Liver (tissue), 9 donors: ENCODE data around the gene KSR2. TPM values are rescaled to one million over a fixed set of nuclear protein-coding genes. Genes with fewer than 3 reads are reported as not detected.

Experiments
- DNase-seq: peaks from one replicate; pipeline ENCODE4 v3.0.0-alpha.2; 2017; ENCODE audit warnings: low spot score
- H3K27ac ChIP-seq, 2 donors: one replicate each; pipeline ENCODE4 v1.7.0; 2013; ENCODE audit warnings: inconsistent platforms in 2 of 2, low read length in 2 of 2, control low read depth in 1 of 2, low read depth in 1 of 2, mild to moderate bottlenecking in 1 of 2
- H3K27me3 ChIP-seq, 4 donors: one replicate each; pipeline versions ENCODE4 v1.6.1 to v1.7.0; 2013; ENCODE audit warnings: low read length in 3 of 4, inconsistent platforms in 1 of 4, mild to moderate bottlenecking in 1 of 4, moderate library complexity in 1 of 4; ENCODE audit not compliant: control insufficient read depth in 4 of 4, insufficient read depth in 4 of 4
- H3K36me3 ChIP-seq, 4 donors: one replicate each; pipeline versions ENCODE4 v1.6.1 to v1.7.0; 2013; ENCODE audit warnings: low read length in 3 of 4, mild to moderate bottlenecking in 3 of 4, low read depth in 1 of 4, moderate library complexity in 1 of 4; ENCODE audit not compliant: control insufficient read depth in 4 of 4, insufficient read depth in 3 of 4
- H3K4me1 ChIP-seq, 4 donors: one replicate each; pipeline versions ENCODE4 v1.6.1 to v1.7.0; 2013; ENCODE audit warnings: low read length in 3 of 4, mild to moderate bottlenecking in 3 of 4, moderate library complexity in 1 of 4; ENCODE audit not compliant: control insufficient read depth in 4 of 4, insufficient read depth in 4 of 4
- H3K4me3 ChIP-seq, 3 donors: one replicate each; pipeline versions ENCODE4 v1.6.1 to v1.7.0; 2013; ENCODE audit warnings: low read length in 3 of 3, control low read depth in 1 of 3, low read depth in 1 of 3, mild to moderate bottlenecking in 1 of 3
- H3K9ac ChIP-seq, 2 donors: one replicate each; pipeline ENCODE4 v1.7.0; 2013; ENCODE audit warnings: low read length in 2 of 2, mild to moderate bottlenecking in 2 of 2, moderate library complexity in 2 of 2, control low read depth in 1 of 2, low read depth in 1 of 2
- H3K9me3 ChIP-seq, 4 donors: one replicate each; pipeline versions ENCODE4 v1.6.1 to v1.7.0; 2013; ENCODE audit warnings: low read length in 3 of 4; ENCODE audit not compliant: control insufficient read depth in 4 of 4
- ATF3 ChIP-seq: IDR thresholded peaks from 2 replicates; pipeline ENCODE4 v1.6.1; 2016; ENCODE audit warnings: antibody characterized with exemption
- EGR1 ChIP-seq, 2 donors: IDR thresholded peaks; 2 replicates each; pipeline ENCODE4 v1.6.1; 2016 to 2018; ENCODE audit warnings: antibody characterized with exemption in 2 of 2, low read depth in 2 of 2
- FOXA1 ChIP-seq: IDR thresholded peaks from 2 replicates; pipeline ENCODE4 v1.6.1; 2016; ENCODE audit warnings: antibody characterized with exemption
- GABPA ChIP-seq, 2 donors: IDR thresholded peaks in 1 of 2; conservative IDR thresholded peaks in 1 of 2; 2 replicates each; pipeline ENCODE4 v1.6.1; 2016; ENCODE audit warnings: antibody characterized with exemption in 2 of 2, mild to moderate bottlenecking in 1 of 2, moderate library complexity in 1 of 2
- HNF4A ChIP-seq, 2 donors: conservative IDR thresholded peaks; 2 replicates each; pipeline ENCODE4 v1.6.1; 2016; ENCODE audit warnings: antibody characterized with exemption in 2 of 2, mild to moderate bottlenecking in 2 of 2
- HNF4G ChIP-seq: IDR thresholded peaks from 2 replicates; pipeline ENCODE4 v1.6.1; 2016; ENCODE audit warnings: antibody characterized with exemption
- JUND ChIP-seq, 2 donors: IDR thresholded peaks; 2 replicates each; pipeline ENCODE4 v1.6.1; 2016; ENCODE audit warnings: antibody characterized with exemption in 2 of 2
- NR2F2 ChIP-seq: IDR thresholded peaks from 2 replicates; pipeline ENCODE4 v1.6.1; 2016; ENCODE audit warnings: antibody characterized with exemption
- RAD21 ChIP-seq, 2 donors: IDR thresholded peaks; 2 replicates each; pipeline ENCODE4 v1.6.1; 2016; ENCODE audit warnings: antibody characterized with exemption in 2 of 2, mild to moderate bottlenecking in 2 of 2
- REST ChIP-seq: IDR thresholded peaks from 2 replicates; pipeline ENCODE4 v1.6.1; 2016; ENCODE audit warnings: antibody characterized with exemption, mild to moderate bottlenecking
- RXRA ChIP-seq, 2 donors: IDR thresholded peaks; 2 replicates each; pipeline ENCODE4 v1.6.1; 2017 to 2018; ENCODE audit warnings: antibody characterized with exemption in 2 of 2, mild to moderate bottlenecking in 1 of 2
- SP1 ChIP-seq: IDR thresholded peaks from 2 replicates; pipeline ENCODE4 v1.6.1; 2018; ENCODE audit warnings: antibody characterized with exemption, mild to moderate bottlenecking
- TAF1 ChIP-seq: conservative IDR thresholded peaks from 2 replicates; pipeline ENCODE4 v1.6.1; 2016; ENCODE audit warnings: antibody characterized with exemption, mild to moderate bottlenecking
- YY1 ChIP-seq: IDR thresholded peaks from 2 replicates; pipeline ENCODE4 v1.6.1; 2016; ENCODE audit warnings: antibody characterized with exemption, mild to moderate bottlenecking
- ZBTB33 ChIP-seq: IDR thresholded peaks from 2 replicates; pipeline ENCODE4 v1.6.1; 2016; ENCODE audit warnings: antibody characterized with exemption
- WGBS: extraction: QIAGEN DNeasy Blood & Tissue Kit; methylation state at CpG from one replicate; pipeline ENCODE4 v1.1.7; 2013; 5-methylcytosine and 5-hydroxymethylcytosine counted together
- polyA plus RNA-seq, 2 donors: library from polyadenylated mRNA; stranded (reverse) in 1 of 2; unstranded in 1 of 2; fragments of 200-250 nt in 1 of 2; fragments of >200 nt in 1 of 2; fragmentation: Nextera tagmentation in 1 of 2; extraction: Ambion mirVana in 1 of 2; gene quantifications; one replicate each; pipeline versions ENCODE4 v1.2.1 to v1.2.3, GENCODE V29; 2013 to 2015
- total RNA-seq, 2 donors: library from RNA; depleted of rRNA; stranded (reverse); fragments of >200 nt; gene quantifications; one replicate each; pipeline ENCODE4 v1.2.3, GENCODE V29; 2014
- TF ChIP-seq, protein P1 (sequence below): IDR thresholded peaks from 2 replicates; pipeline ENCODE4 v1.6.1; 2016; ENCODE audit warnings: antibody characterized with exemption
- TF ChIP-seq, protein P2 (sequence below): fragments of 150-350 bp; IDR thresholded peaks from 2 replicates; pipeline ENCODE4 v1.5.1; 2017; ENCODE audit warnings: improper control_type of control experiment, low read depth, low read length; ENCODE audit not compliant: missing input control
- donor health status: healthy.
- donor health status: healthy.
- donor health status: healthy.
- donor health status: healthy.
- donor health status: healthy.

Gene KSR2
- total and polyA plus RNA-seq, 4 donors, result under 0.01 to 0.02 (median under 0.01) TPM; not detected in 1

GRCh38 chr12:117835156-117835555 is 133.6 kb downstream of the KSR2 start:
- Histone ChIP-seq H3K4me3 (no peak overlapping the region), H3K36me3 (no peaks in the 10 kb centered on the region), H3K4me1 (no peaks in the 10 kb centered on the region), H3K9ac (no peak overlapping the region), H3K27me3 (peaks cover 0 to 7% (median 0%) of the 10 kb centered on the region in 4 donors), H3K27ac (no peak overlapping the region), H3K9me3 (no peaks in the 10 kb centered on the region)
- 88% methylated on average over 7 of the region's 7 CpGs for WGBS
- no peak for TF ChIP-seq EGR1 (IDR thresholded peaks at IDR 0.05; ENCODE audit: low read depth in 2 of 2)
- no peak for TF ChIP-seq YY1
- TF ChIP-seq FOXA1, result no peak
- no peak for TF ChIP-seq RXRA (IDR thresholded peaks at IDR 0.05)
- no peak for TF ChIP-seq HNF4G
- no peak for TF ChIP-seq REST
- no peak for TF ChIP-seq NR2F2
- no peak for TF ChIP-seq SP1
- TF ChIP-seq, protein P1, sequence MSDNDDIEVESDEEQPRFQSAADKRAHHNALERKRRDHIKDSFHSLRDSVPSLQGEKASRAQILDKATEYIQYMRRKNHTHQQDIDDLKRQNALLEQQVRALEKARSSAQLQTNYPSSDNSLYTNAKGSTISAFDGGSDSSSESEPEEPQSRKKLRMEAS, result no peak
- TF ChIP-seq ATF3, result no peak
- TF ChIP-seq JUND (IDR thresholded peaks at IDR 0.05), result no peak
- no peak for DNase-seq

GRCh38 chr12:117832459-117833457 is 136.0 kb downstream of the KSR2 start:
- Histone ChIP-seq H3K9me3 (peaks cover 8 to 15% (median 11%) of the 10 kb centered on the region in 4 donors), H3K9ac (no peak overlapping the region), H3K27ac (no peak overlapping the region), H3K4me1 (no peaks in the 10 kb centered on the region), H3K4me3 (no peak overlapping the region), H3K36me3 (no peaks in the 10 kb centered on the region), H3K27me3 (peaks cover 0 to 4% (median 0%) of the 10 kb centered on the region in 4 donors)
- DNase-seq, result no peak
- WGBS, result 85% methylated on average over 13 of the region's 13 CpGs
- TF ChIP-seq TAF1 (no peak), YY1 (no peak), SP1 (no peak), REST (no peak), NR2F2 (no peak), RXRA (IDR thresholded peaks at IDR 0.05) (no peak), ZBTB33 (no peak), GABPA (IDR thresholded peaks at IDR 0.05 in 1 of 2, conservative IDR thresholded peaks at IDR 0.05 in 1 of 2) (no peak), JUND (IDR thresholded peaks at IDR 0.05) (no peak), ATF3 (no peak), RAD21 (IDR thresholded peaks at IDR 0.05) (no peak), HNF4G (no peak), FOXA1 (no peak), EGR1 (IDR thresholded peaks at IDR 0.05; ENCODE audit: low read depth in 2 of 2) (no peak), HNF4A (conservative IDR thresholded peaks at IDR 0.05) (no peak)
- TF ChIP-seq, protein P1, result no peak
- TF ChIP-seq, protein P2, sequence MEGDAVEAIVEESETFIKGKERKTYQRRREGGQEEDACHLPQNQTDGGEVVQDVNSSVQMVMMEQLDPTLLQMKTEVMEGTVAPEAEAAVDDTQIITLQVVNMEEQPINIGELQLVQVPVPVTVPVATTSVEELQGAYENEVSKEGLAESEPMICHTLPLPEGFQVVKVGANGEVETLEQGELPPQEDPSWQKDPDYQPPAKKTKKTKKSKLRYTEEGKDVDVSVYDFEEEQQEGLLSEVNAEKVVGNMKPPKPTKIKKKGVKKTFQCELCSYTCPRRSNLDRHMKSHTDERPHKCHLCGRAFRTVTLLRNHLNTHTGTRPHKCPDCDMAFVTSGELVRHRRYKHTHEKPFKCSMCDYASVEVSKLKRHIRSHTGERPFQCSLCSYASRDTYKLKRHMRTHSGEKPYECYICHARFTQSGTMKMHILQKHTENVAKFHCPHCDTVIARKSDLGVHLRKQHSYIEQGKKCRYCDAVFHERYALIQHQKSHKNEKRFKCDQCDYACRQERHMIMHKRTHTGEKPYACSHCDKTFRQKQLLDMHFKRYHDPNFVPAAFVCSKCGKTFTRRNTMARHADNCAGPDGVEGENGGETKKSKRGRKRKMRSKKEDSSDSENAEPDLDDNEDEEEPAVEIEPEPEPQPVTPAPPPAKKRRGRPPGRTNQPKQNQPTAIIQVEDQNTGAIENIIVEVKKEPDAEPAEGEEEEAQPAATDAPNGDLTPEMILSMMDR, result no peak
